ENCODE data around the gene KISS1R.
"Not testable (repeated sequence)": the region's sequence is repeated elsewhere in the genome, so short reads cannot be mapped to it uniquely, and the experiment has no call there.

KISS1R gene

DNA sequence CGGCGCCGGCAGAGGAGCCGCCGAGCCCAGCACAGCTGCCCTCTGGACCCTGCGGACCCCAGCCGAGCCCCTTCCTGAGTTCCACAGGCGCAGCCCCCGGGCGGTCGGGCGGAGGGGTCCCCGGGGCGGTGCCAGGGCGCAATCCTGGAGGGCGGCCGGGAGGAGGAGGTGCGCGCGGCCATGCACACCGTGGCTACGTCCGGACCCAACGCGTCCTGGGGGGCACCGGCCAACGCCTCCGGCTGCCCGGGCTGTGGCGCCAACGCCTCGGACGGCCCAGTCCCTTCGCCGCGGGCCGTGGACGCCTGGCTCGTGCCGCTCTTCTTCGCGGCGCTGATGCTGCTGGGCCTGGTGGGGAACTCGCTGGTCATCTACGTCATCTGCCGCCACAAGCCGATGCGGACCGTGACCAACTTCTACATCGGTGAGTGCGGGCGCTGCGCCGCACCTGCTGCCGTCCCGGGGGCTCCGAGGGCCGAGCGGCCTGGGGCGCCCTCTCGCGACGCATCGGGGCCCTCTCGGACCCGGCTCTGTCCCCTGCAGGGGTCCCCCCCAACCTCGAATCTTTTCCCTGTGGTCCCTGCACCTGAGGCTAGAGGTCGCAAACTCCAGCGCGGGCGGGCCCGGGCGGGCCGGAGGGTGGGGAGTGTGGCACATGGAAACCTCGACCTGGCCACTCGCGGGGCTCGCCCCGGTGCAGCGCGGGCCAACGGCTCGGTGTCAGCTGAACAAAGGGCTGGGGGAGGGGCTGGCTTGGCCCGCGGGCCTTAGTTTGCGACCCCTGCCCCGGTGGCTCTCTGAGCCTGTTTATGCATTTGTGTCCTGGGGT, at the start of gene KISS1R:
Gene KISS1R, plus strand, starts transcription at position 11 of the 829 bp plus-strand sequence. Its CDS starts 170 bp downstream, at position 181.
- peak; percentile 52 for DNase-seq (ENCODE audit: low spot score)

DNA sequence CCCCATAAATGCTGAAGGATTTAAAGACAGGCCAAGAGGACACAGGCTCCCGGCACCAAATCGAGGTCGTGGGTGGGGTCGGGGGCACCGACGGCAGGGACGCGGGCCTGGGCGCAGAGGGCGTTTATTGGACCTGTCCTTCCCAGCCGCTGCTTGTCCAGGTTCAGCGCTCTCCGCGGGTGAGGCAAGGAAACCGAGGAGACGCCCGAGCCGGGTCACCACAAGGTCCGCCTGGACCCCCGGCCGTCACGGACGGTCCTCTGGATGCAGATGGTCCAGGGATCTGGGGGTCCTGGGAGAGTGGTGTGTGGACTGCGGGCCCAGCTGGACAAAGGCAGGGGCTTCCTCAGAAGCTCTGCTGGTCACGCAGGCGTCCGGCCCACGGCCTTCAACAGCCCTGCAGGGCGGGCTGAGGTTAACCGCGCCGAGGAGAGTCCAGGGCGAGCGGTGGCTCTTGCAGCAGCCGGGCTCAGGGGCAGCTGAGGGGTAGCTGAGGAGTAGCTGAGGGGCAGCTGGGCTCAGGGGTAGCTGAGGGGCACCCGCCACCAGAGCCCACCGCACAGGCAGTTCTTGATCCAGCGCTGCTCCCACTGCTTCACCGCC, 49.2 kb upstream of the KISS1R start:
- DNase-seq (ENCODE audit: low spot score), result no peak

DNA sequence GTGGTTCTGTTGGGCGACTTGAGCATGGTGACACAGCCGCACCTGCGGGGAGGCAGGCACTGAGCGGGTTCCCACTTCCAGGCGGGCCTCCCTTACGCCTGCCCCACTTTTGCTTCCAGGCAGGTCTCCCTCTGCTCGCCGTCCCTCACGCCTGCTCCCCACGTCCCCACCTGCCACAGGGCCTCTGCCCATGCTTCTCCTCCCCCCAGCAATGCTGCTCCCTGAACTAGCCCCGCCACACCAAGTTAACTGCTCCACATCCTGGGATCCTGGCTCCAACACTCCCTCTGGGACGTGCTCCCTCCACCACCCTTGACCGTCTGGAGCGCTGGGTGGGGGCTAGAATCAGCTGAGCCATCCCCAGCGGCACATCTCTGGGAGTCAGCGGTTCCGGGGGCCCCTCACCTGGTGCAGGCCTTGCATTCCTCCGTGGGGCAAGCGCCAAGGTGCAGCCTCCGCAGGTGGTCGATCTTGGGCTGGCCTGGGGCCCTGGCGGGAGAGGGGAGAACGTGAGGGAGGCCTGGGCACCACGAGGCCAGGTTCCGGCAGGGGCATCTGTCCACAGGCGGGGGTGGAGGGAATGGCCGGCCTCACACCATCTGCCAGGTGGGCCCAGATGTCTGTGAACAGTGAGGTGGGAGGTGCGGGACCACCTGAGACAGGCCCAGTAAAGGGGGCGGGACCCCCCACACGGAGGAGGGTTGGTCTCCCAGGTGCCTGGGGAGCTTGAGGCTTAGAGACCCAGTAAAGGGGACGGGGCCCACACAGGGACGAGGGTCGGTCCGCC, 48.5 kb upstream of the KISS1R start:
- DNase-seq (ENCODE audit: low spot score), result no peak

DNA sequence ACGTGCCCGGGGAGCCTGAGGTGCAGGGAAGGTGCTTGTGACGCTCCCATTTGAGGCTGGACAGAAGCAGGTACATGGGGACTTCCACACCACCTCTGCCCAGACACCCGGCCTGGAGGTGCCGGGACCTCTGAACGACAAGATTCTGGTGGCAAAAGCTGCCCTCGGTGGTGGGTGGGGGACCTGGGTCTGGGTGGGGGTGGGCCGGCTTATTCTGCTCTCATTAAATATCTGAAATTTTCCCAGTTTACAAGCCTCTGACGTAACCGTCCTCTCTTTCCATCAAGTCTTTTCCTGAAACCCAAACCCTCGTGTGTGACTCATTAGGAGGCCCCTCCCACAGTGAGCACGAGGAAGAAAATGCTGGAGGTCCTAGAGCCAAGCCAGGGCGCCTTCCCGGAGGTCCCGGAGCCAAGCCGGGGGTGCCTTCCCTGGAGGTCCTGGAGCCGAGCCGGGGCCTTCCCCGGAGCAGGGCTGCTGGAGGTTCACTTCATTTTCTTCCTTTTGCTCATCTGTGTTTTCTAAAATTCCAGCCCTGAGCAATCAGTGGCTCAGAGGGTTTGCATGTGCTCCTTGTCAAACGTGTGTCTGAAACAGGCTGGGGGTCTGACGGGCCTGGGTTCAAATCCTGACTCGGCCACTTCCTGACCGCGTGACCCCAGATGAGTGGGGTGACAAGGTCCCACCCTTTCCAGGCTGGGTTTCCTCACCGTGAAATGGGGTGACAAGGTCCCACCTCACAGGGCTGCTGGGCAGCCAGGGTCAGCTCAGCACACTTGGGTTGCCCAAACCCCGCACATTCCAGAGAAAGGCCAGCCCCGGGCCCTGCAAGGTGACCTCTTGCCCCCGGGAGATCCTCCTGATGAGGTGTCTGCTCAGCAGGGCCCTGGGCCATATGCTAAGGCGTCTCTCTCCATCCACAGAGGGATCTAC, 47.6 kb upstream of the KISS1R start:
- DNase-seq (ENCODE audit: low spot score), result no peak

DNA sequence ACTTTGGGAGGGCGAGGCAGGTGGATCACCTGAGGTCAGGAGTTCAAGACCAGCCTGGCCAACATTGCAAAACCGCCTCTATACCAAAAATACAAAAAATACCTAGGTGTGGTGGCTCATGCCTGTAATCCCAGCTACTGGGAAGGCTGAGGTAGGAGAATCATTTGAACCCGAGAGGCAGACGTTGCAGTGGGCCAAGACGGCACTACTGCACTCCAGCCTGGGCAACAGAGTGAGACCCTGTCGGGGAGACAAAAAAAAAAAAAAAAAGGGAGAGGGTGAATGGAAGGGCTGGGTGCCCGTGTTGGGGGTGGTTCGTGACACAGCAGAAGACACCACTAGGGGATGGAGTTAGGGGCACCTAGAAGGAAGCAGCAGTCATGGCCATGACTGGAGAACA, 46.8 kb upstream of the KISS1R start:
- no peak for DNase-seq (ENCODE audit: low spot score)

DNA sequence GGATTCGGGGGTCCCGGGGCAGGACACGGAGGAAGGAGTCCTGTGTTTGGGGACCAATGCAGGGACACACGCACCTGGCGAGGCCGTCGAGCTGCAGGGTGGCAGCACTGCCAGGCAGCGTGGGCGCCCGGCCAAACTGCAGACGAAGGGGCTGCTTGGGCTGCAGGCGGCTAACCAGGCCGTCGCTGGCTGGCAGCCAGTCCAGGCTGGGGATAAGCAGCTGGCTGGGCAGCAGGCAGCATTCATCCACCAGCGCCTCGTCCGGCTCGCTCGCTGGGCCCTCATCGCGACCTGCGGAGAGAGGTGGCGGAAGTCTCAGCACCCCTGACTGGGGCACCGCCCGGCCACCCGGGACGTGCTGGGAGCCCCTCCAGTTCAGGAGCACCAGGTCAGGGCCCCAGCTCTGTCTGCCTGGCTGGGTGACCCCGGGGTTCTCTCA, 46.2 kb upstream of the KISS1R start:
- DNase-seq (ENCODE audit: low spot score), result no peak

DNA sequence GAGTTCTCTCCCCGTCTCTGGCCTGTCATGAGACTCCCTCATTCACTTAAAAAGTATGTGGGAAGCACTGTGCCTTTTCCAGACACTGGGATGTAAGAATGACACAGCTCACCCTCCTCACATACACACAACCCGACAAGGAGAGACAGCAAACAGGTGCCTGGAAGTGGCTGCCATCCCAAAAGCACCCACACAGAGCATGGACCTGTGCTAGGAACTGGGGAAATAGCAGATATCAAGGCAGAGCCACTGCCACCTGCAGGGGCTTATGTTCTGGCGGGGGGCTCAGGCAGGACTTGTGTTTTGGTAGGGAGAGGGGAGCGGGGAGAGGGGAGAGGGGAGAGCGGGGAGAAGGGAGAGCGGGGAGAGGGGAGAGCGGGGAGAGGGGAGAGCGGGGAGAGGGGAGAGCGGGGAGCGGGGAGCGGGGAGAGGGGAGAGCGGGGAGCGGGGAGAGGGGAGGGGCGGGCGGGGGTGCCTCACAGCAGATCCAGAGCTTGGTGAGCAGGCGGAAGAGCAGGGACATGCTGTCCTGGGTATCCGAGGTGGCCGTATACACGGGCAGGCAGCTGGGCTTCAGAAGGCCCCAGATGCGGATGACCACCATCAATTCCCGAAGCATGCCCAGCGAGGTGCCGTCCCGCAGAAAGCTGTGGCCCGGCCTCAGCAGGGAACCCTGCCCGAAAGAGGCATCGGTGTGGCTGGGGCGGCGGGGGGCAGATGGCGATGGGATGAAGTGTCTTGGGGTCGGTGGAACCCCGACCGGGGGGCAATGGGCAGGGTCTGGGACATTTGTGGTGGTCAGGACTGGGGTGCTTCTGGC, 45.5 kb upstream of the KISS1R start:
- DNase-seq (ENCODE audit: low spot score), result no peak

DNA sequence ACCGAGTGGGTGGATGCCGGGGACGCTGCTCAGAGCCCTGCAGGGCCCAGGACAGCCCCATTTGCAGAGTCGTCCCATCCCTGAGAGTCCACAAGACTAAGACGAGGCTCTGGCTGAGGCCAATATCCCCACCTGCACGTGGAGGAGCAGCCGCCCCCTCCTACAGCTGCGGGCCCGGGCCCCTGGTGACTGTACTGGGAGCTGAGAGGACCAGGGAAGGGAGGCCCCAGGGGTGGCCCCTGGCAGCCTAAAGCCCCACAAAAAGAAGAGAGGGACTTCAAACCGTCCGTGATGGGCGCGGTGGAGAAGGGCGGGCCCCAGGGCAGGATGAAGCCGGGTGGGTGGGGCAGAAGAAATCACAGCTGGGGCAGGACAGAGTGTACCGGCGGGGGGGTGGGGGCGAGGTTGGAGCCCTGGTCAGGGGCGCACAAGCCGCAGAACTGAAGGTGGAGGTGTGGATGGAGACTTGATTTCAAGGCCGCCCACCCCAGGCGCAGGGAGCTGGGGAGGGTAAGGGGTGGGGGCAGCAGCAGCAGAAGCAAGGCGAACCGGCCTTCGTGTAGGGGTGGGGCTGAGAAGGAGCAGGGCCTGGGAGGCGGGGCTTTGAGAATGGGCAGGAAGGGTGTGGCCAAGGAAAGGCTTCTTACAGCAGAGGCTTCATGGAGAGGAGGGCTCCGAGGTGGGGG, 44.7 kb upstream of the KISS1R start:
- DNase-seq (ENCODE audit: low spot score), result peak; percentile 84

DNA sequence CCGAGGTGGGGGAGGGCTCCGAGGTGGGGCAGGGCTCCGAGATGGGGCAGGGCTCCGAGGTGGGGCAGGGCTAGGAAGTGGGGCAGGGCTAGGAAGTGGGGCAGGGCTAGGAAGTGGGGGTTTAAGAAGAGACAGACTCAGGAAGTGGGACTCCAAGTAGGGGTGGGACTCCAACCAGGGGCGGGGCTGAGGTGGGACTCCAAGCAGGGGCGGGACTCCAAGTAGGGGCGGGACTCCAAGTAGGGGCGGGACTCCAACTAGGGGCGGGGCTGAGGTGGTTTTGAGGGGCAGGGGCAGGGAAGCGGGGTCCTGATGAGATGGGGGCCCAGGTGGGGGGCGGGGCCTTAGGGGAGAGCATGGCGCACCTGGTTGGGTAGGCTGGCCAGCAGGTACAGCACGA, 44.0 kb upstream of the KISS1R start:
- peak; percentile 88 for DNase-seq (ENCODE audit: low spot score)

DNA sequence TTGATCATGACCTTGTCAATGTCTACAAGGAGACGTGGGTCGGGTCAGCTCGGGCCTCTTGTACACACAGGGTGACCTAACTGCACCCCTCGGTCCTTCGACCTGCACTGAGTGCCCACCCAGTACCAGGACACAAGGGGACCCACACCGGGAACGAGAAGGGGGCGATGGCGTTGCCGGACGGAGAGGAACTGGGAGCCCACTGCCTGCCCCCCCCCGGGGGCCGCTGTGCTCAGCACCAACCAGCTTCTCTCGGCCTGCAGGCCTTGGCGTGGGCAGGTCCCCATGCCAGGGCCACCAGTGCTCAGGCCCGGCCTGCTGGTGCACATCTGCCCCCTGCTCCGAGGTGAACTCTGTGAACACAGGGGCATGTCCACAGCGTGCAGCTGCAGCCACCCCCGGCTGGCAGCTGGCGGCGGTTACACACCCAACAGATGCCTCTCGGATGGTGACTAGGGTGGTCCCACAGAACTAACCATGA, 43.5 kb upstream of the KISS1R start:
- DNase-seq (ENCODE audit: low spot score), result no peak

DNA sequence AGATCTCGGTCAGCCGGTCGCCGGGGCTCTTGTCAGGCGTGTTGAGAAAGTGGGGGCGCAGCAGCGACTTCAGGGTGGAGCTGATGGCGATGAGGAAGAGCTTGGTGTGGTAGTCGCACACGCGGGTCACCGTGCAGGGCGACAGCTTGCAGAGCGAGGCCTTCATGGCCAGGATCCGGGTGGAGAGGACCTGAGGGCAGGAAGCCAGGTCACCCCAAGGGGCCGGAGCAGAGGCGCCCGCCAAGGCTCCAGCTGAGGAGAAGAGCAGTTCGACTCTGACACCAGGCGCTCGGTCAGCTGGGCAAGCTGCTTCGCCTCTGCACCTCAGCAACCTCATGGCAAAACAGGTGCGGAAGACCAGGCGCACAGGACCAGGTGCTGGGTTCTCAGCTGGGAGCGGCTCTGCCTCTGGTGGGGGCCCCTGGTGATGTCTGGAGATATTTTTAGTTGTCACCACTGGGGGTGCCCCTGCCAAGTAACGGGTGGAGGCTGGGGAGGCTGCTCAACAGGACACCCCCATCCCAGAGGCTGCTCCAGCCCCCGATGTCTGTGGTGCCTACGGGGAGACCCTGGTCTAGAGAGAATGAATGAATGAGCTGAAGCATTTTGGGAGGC, 41.8 kb upstream of the KISS1R start:
- no peak for DNase-seq (ENCODE audit: low spot score)

DNA sequence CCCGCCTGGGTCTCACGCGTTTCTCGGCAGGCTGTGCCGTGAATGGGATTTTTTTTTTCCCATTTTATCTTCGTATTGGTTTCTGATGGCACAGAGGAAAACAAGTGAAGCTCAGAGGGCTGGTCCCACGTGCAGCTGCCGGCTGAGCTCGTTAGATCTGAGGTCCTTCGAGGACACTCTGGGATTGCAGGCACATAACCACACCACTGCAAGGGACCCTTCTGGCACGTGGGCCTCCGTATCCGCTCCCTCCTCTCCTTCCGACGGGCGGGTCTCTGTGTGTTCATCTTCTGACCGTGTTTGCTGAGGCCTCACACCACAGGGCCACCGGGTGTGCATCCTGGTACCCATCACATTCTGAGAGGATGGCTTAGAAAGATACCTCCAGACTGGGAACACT, 41.0 kb upstream of the KISS1R start:
- no peak for DNase-seq (ENCODE audit: low spot score)

DNA sequence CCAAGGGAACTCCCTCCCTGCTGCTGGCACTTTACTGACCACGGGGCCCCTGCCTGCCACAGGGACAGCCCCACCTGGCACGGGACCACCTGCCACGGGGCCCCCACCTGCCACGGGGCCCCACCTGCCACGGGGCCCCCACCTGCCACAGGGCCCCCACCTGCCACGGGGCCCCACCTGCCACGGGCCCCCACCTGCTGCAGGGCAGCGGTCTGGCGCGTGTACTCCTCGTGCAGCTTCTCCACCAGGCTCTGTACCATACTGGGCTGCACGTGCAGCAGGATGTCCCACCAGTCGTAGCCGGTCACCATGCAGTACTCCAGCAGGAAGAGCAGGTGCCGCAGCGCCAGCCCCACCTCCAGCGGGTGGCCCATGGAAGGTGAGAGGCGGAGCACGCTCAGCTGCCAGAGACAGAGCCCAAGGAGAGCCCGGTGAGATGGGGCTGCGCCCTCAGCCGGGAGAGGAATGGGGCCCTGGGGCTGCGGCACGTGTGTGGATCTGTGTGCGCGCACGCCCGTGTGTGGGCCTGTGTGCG, 40.3 kb upstream of the KISS1R start:
- DNase-seq (ENCODE audit: low spot score), result no peak

DNA sequence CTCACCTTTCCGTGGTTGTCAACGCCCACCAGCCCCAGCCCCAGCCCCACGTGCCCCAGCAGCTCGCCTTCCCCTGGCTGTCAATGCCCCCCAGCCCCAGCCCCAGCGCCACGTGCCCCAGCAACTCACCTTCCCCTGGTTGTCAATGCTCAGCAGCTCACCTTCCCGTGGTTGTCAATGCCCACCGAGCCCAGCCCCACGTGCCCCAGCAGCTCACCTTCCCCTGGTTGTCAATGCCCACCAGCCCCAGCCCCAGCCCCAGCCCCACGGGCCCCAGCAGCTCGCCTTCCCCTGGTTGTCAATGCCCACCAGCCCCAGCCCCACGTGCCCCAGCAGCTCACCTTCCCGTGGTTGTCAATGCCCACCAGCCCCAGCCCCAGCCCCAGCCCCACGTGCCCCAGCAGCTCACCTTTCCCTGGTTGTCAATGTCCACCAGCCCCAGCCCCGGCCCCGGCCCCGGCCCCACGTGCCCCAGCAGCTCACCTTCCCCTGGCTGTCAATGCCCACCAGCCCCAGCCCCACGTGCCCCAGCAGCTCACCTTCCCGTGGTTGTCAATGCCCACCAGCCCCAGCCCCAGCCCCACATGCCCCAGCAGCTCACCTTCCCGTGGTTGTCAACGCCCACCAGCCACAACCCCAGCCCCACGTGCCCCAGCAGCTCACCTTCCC, 39.0 kb upstream of the KISS1R start:
- DNase-seq (ENCODE audit: low spot score), result not testable (repeated sequence)

DNA sequence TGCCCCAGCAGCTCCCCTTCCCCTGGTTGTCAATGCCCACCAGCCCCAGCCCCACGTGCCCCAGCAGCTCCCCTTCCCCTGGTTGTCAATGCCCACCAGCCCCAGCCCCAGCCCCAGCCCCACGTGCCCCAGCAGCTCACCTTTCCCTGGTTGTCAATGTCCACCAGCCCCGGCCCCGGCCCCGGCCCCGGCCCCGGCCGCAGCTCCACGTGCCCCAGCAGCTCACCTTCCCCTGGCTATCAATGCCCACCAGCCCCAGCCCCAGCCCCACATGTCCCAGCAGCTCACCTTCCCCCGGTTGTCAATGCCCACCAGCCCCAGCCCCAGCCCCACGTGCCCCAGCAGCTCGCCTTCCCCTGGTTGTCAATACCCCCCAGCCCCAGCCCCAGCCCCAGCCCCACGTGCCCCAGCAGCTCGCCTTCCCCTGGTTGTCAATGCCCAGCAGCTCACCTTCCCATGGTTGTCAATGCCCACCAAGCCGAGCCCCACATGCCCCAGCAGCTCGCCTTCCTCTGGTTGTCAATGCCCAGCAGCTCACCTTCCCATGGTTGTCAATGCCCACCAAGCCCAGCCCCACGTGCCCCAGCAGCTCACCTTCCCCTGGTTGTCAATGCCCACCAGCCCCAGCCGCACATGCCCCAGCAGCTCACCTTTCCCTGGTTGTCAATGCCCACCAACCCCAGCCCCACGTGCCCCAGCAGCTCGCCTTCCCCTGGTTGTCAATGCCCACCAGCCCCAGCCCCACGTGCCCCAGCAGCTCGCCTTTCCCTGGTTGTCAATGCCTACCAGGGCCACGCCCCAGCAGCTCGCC, 38.2 kb upstream of the KISS1R start:
- DNase-seq (ENCODE audit: low spot score), result not testable (repeated sequence)

DNA sequence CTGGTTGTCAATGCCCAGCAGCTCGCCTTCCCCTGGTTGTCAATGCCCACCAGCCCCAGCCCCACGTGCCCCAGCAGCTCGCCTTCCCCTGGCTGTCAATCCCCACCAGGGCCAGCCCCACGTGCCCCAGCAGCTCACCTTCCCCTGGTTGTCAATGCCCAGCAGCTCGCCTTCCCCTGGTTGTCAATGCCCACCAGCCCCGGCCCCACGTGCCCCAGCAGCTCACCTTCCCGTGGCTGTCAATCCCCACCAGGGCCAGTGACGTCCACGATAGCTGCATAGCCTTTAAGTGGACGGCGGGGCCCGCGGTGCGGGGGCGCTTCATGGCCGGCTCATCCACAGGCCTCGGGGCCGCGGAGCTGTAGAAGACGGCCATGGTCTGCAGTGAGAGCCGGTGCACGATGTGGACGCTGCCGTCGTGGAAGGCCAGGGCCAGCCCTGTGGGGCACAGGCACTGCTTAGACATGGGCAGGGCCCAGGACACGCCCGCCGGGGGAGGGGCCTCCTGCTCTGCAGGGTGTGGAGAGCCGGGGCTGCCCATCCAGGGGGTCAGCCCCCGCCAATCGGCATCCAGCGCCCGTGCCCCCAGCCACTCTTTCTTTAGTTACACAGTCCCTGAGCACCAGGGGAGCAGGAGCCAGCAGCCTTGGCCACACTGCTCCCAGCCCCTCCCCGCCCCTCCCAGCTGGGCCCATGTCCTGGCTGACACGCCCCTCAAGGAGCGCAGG, 37.3 kb upstream of the KISS1R start:
- DNase-seq (ENCODE audit: low spot score), result no peak

DNA sequence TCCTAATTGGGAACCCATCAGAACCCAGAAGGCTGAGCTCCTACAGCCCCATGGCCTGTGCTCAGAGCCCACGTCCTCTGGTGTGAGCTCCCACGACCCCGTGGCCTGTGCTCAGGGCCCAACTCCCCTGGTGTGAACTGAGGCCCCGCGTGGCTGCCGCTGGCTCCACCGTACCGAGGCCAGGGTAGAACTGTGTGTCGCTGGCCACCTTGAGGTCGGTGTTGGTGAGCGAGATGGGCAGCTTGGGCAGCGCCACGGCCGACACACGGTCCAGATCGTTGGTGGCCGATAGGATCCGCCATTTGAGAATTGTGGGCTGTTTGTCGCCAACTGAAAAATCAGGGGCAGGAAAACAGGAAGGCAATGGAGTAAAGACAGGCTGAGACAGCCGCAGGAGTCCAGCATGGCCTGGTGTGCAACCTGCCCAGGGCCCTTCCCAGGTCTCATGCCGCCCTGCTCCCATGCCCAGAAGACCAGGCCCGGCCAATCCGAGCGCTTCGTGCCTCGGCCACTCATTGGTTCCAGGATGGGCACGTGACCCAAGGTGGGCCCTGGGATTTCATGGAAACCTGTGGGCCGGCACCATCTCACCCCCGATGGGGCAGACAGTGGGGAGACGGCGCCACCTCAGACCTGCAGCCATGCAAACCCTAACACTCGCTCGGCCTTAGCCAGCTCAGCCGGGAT, 35.6 kb upstream of the KISS1R start:
- no peak for DNase-seq (ENCODE audit: low spot score)

All from CD4-positive, alpha-beta T cell treated with Interleukin-6 at 100 ng/mL for 8 hours (primary cell).